Lower lobe of right lung (tissue), 2 donors: ENCODE measurements around the gene ALPG. TPM values are rescaled to one million over a fixed set of nuclear protein-coding genes. Genes with fewer than 3 reads are reported as not detected.
"Not testable (repeated sequence)": the region's sequence is repeated elsewhere in the genome, so short reads cannot be mapped to it uniquely, and the experiment has no call there.

Experiments used
- ATAC-seq, 2 donors: fragments of 200-7000 bp; cut with Tn5 transposase; one replicate each; pipeline ENCODE4 v1.9.1; 2020 to 2022; ENCODE audit warnings: mild to moderate bottlenecking in 2 of 2, moderate library complexity in 2 of 2
- DNase-seq: peaks from one replicate; pipeline ENCODE4 v3.0.0-alpha.2; 2020
- H3K27ac ChIP-seq: fragments of 200-600 bp; one replicate; pipeline ENCODE4 v1.8.0; 2022
- H3K27me3 ChIP-seq: fragments of 200-600 bp; one replicate; pipeline ENCODE4 v1.8.0; 2022; ENCODE audit warnings: low read depth
- H3K36me3 ChIP-seq: fragments of 200-600 bp; one replicate; pipeline ENCODE4 v1.8.0; 2022; ENCODE audit warnings: mild to moderate bottlenecking
- H3K4me1 ChIP-seq: fragments of 200-600 bp; one replicate; pipeline ENCODE4 v1.8.0; 2022
- H3K4me3 ChIP-seq: fragments of 200-600 bp; one replicate; pipeline ENCODE4 v1.8.0; 2022; ENCODE audit warnings: mild to moderate bottlenecking
- H3K9me3 ChIP-seq: fragments of 200-600 bp; one replicate; pipeline ENCODE4 v1.8.0; 2022
- intact Hi-C: fragments of 100-400 bp; cut with DNase I; formaldehyde crosslinking; loops from one replicate; pipeline ENCODE4 v1.11.0; 2022
- total RNA-seq: library from RNA; stranded (reverse); fragmentation: NEBNext Ultra II Directional; extraction: Animal tissue kit (Norgen Biotek cat#: 25700); gene quantifications from one replicate; pipeline ENCODE4 v1.2.1, GENCODE V29; 2021
- TF ChIP-seq, protein P1 (sequence below): fragments of 200-600 bp; IDR thresholded peaks from one replicate; pipeline ENCODE4 v1.8.0; 2022; ENCODE audit warnings: antibody characterized with exemption, mild to moderate bottlenecking
- donor health status: DM: no; HTN: yes; CAD: no; lungs with severe emphysema.

Gene ALPG
- total RNA-seq, 1 donor from 2014 or later: 0.53 TPM

DNA sequence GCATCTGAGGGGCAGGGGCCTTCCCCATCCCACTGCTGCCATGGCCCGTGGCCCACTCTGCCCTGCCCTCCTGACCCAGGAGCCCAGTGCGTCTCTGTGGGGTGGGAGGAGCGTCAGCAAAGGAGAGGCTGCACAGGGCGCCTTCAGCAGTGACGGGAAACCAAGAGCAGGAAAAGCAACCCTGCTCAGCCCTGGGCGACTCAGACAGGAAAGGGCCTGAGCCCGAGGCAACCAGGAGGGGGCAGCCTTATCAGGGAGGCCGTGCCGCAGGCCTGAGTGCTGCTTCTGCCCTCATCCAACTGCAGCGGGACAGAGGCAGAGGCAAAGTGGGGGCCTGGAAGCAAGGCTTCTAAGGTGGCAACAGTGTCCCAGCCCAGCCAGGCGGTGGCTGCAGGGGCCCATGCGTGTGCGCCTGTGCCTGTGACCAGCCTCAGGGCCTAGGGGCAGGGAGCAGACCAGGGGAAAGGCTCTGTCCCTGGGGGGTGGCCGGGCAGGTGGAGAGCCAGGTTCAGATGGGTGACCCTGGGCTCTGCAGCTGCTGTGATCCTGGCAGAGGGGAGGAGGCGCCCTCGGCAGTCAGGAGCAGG lies 26.0 kb downstream of the ALPG start:
- DNase-seq (peak; percentile 33), ATAC-seq (no peak)
- Histone ChIP-seq H3K27ac (no peak overlapping the region), H3K4me3 (no peak overlapping the region), H3K27me3 (no peaks in the 10 kb centered on the region), H3K9me3 (no peaks in the 10 kb centered on the region), H3K4me1 (no peaks in the 10 kb centered on the region), H3K36me3 (no peaks in the 10 kb centered on the region)
- TF ChIP-seq, protein P1, sequence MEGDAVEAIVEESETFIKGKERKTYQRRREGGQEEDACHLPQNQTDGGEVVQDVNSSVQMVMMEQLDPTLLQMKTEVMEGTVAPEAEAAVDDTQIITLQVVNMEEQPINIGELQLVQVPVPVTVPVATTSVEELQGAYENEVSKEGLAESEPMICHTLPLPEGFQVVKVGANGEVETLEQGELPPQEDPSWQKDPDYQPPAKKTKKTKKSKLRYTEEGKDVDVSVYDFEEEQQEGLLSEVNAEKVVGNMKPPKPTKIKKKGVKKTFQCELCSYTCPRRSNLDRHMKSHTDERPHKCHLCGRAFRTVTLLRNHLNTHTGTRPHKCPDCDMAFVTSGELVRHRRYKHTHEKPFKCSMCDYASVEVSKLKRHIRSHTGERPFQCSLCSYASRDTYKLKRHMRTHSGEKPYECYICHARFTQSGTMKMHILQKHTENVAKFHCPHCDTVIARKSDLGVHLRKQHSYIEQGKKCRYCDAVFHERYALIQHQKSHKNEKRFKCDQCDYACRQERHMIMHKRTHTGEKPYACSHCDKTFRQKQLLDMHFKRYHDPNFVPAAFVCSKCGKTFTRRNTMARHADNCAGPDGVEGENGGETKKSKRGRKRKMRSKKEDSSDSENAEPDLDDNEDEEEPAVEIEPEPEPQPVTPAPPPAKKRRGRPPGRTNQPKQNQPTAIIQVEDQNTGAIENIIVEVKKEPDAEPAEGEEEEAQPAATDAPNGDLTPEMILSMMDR: no peak
- intact Hi-C loops: no loop called here

DNA sequence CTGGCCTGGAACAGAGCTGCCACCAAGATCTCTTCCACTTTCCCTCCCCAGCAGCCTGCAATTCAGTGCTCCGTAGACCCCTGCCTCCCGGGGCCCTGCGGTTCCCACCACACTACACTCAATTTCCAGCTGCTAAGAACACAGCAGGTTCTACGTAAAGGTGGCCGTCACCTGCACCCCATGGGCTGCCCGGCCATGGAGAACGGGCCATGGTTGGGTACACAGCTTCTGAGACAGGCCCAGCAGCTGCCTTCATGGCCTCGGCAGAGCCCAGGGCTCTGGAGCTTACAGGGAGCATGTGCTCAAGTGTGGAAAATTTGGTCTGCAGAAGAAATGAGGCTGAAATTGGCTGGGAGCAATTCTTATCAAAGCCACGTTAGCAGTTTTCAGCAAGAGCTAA lies 27.0 kb downstream of the ALPG start:
- intact Hi-C loops, H3K4me3 ChIP-seq, H3K9me3 ChIP-seq, ATAC-seq, H3K27me3 ChIP-seq, H3K27ac ChIP-seq, H3K36me3 ChIP-seq, H3K4me1 ChIP-seq: not testable (repeated sequence)
- DNase-seq: peak; percentile 26

DNA sequence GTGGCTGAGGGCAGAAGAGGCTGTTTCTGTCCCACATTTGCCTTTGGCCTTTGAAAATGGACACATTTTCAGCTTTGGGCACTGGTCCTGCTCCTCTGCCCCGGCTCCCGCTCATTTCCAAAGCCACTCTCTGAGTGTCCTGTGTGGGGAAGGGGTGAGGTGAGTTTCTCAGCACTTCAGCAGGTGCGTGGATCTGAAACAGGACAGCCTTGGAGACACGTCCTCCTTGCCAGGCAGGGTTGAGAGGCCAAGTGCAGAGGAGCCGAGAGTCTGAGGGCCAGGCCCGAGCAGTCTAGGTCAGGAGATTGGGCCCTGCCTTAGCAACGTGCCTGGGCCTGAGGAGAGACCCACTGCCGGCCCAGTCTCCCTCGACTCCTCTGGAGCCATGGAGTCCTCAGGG lies 27.4 kb downstream of the ALPG start:
- intact Hi-C loops: no loop called here

DNA sequence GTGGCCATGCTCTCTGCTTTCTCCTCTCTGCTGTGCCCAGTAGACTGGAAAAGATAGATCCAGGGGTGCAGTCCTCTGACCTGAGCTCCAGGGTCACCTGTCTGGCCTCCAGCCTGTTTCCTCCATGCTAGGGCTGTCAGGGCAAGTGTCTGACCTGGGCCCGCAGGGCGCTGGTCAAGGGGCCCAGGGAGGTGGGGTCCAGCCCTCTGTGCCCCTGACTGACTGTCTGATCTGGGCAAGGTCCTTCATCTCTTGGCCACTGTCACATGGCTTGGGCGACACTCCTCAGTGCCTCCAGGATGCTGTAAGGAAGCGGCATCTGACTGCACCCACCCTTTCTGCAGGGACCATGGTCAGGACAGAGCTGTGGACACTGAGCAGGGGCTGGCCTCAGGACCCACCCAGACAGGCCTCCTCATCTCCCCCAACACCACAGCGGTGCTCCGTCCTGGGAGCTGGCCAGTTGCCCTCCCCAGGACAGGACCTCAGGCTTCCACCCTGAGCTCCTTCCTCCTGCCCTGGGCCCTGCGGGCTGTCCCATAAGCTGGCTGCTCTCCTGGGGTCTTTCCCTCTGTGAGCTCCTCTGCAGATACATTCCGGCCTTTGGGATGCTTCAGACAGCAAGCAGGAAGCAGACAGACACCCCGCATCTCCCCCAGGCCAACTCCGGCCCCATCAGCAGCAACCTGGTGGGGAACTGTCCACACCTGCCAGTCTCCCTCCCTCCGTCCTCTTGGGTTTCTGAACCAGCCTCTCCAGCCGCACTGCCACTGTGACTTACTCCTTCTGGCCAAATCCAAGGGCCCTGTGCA lies 28.1 kb downstream of the ALPG start:
- H3K4me1 ChIP-seq: no peaks in the 10 kb centered on the region
- TF ChIP-seq, protein P1: no peak
- intact Hi-C loops: no loop called here
- peaks cover 4% of the 10 kb centered on the region for H3K27me3 ChIP-seq
- H3K9me3 ChIP-seq: no peaks in the 10 kb centered on the region
- H3K27ac ChIP-seq: no peak overlapping the region
- H3K4me3 ChIP-seq: no peak overlapping the region
- DNase-seq (peak; percentile 28), ATAC-seq (no peak)
- H3K36me3 ChIP-seq: no peaks in the 10 kb centered on the region

More for the DNA sequence above, 27.4 kb downstream of the ALPG start:
- H3K9me3 ChIP-seq: no peaks in the 10 kb centered on the region
- H3K27ac ChIP-seq: no peak overlapping the region
- ATAC-seq: peak in 1 of 2 donors; percentile 6
- H3K4me3 ChIP-seq: no peak overlapping the region
- peaks cover 2% of the 10 kb centered on the region for H3K27me3 ChIP-seq
- peak; percentile 30 for DNase-seq
- no peaks in the 10 kb centered on the region for H3K36me3 ChIP-seq
- no peaks in the 10 kb centered on the region for H3K4me1 ChIP-seq
- TF ChIP-seq, protein P1: no peak

DNA sequence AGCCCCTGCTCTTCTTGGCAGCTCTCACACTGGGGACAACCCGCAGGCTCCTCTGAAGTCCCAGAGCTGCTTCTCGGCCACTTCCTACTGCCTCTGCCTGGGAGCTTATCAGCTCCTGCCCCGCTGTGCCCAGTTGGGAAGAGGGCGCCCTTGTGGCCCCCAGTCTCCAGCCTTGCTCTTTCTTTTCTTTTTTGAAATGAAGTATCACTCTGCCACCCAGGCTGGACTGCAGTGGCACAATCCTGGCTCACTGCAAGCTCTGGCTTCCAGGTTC lies 28.7 kb downstream of the ALPG start:
- no peak for ATAC-seq
- Histone ChIP-seq H3K36me3 (no peaks in the 10 kb centered on the region), H3K4me1 (no peaks in the 10 kb centered on the region), H3K9me3 (no peaks in the 10 kb centered on the region), H3K4me3 (no peak overlapping the region), H3K27me3 (peaks cover 4% of the 10 kb centered on the region), H3K27ac (no peak overlapping the region)
- peak; percentile 20 for DNase-seq
- TF ChIP-seq, protein P1: no peak
- intact Hi-C loops: no loop called here

DNA sequence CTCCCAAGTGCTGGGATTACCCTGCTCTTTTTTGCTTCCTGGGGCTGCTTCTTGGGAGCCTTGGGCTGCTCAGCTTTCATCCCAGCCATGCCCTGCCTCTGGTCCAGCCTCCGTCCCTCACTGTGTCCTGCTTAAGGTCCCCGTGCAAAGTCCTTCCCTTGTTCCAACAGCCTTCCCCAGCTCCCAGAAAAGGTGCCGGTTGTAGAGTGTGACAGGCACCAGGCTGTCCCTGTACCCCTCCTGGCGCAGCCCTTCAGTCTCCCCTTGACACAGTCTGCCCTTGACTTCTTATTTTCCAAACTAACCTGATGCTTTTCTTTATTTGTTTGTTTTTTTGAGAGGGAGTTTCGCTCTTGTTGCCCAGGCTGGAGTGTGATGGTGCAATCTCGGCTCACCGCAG lies 29.2 kb downstream of the ALPG start:
- intact Hi-C loops: no loop called here
- Histone ChIP-seq H3K27me3 (peaks cover 4% of the 10 kb centered on the region), H3K4me1 (no peaks in the 10 kb centered on the region), H3K9me3 (no peaks in the 10 kb centered on the region), H3K36me3 (no peaks in the 10 kb centered on the region), H3K27ac (no peak overlapping the region), H3K4me3 (no peak overlapping the region)
- DNase-seq (peak; percentile 10), ATAC-seq (no peak)
- TF ChIP-seq, protein P1: no peak
